Left lobe of liver (tissue), 2 donors: Measurements from ENCODE around the gene BHLHA15. TPM values are rescaled to one million over a fixed set of nuclear protein-coding genes. Genes with fewer than 3 reads are reported as not detected.
A peak's percentile ranks its signal among the peaks of the same experiment; 100 is the strongest.

ENCODE experiments used
- ATAC-seq: fragments of 200-7000 bp; cut with Tn5 transposase; one replicate; pipeline ENCODE4 v1.9.1; 2020; ENCODE audit warnings: mild to moderate bottlenecking, moderate library complexity
- DNase-seq: peaks from one replicate; pipeline ENCODE4 v3.0.0-alpha.2; 2020; ENCODE audit warnings: low spot score
- total RNA-seq: library from RNA; stranded (reverse); gene quantifications from one replicate; pipeline ENCODE4 v1.2.1, GENCODE V29; 2021
- donor health status: DM: no; HTN: no; CAD: no; lungs with moderate emphysema.
- donor health status: DM: no; HTN: yes; CAD: no.

BHLHA15 gene
- total RNA-seq, 1 donor from 2014 or later = 2.6 TPM

DNA sequence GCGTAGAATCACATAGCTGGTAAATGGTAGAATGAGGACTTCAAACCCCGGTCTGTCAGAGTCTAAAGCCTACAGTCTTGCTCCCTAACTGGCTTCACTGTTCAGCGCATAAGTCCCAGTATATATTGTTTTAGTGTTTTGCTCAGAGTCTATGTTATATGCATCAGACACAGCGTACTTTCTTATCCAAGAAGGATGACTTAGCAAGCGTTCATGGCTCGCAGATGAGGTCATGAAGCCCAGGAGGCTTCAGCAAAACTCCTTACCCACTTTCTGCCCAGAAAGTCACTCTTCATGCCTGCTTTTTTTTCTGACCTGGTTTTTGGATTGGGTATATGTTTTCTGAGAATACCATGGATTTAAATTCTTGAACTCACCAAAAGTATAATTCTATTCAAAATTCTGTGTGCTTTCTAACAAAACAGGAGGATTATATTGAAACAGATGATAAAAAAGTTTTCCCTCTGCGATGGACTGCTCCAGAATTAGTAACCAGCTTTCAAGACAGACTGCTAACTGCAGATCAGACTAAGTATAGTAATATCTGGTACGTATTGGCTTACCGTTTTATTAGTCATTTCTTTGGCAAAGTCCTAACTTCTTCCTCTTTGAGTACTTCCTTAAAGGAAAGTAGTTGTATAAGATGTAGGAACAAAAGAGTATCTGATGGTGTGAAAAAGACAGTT lies 24.6 kb upstream of the BHLHA15 start:
- ATAC-seq (no peak), DNase-seq (no peak)

DNA sequence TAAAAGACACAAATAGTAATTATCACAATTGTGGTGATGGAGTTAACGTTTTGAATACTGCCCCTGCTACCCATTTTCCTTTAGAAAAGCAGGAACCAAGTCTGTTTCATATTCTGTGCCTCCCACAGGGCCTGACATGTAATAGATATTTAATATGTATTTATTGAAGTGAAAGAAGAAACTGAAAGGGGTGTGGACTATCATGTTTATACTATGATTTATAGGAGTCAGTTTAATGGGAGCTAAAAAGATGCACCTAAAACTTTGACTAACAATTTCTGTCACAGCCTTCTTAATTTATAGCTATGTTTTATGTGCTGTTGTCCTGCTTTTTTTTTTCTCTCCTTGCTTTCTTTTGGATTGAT lies 24.1 kb upstream of the BHLHA15 start:
- DNase-seq (no peak), ATAC-seq (no peak)

DNA sequence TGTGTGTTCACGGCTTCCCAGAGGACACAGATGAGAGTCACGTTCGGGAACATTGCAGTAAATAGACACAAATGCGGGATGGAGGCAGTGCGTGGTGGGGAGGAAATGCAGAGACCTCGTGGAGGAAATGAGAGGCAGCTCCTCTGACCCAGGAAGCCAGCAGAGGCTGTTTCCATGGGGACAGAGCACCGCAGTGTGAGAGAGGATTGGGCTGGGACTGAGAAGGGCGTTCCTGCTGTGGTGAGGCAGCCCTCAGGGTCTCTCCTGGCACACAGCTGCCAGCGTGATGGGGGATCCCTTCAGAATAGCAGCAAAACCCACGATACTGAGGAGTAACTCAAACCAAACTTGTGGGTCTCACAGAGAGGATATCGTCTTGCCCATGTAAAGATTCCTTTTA lies 21.7 kb upstream of the BHLHA15 start:
- DNase-seq (no peak), ATAC-seq (no peak)

DNA sequence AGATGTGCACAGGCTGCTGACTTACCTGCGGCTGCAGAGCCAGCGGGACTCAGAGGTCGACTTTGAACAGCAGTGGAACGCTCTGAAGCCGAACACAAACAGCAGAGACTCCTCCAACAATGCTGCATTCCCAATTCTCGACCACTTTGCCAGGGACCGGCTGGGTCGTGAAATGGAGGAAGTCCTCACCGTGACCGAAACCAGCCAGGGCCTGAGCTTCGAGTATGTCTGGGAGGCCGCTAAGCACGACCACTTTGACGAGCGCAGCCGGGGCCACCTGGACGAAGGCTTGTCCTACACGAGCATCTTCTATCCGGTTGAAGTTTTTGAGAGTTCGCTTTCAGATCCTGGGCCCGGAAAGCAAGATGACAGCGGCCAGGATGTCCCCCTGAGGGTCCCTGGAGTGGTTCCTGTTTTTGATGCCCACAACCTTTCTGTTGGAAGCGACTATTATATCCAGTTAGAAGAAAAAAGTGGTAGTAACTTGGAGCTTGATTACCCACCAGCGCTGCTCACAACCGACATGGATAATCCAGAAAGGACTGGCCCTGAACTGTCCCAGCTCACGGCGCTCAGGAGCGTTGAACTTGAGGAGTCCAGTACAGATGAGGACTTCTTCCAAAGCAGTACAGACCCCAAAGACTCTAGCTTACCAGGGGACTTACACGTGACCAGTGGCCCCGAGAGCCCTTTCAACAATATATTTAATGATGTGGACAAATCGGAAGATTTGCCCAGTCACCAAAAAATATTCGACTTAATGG lies 19.4 kb upstream of the BHLHA15 start:
- no peak for DNase-seq
- ATAC-seq = no peak

DNA sequence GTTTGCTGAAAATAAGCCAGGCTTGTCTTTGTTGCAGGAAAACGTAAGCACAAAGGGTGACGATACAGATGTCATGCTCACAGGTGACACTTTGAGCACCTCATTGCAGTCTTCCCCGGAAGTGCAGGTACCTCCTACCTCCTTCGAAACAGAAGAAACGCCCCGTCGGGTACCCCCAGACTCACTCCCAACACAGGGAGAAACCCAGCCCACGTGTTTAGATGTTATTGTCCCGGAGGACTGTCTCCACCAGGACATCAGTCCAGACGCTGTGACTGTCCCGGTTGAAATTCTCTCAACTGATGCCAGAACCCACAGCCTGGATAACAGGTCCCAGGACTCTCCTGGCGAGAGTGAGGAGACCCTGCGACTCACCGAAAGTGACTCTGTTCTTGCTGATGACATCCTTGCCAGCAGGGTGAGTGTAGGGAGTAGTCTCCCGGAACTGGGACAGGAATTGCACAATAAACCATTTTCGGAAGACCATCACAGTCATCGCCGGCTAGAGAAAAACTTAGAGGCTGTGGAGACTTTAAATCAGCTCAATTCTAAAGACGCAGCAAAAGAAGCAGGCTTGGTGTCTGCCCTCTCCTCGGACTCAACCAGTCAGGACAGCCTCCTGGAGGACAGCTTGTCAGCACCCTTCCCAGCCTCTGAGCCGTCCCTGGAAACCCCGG lies 18.3 kb upstream of the BHLHA15 start:
- no peak for DNase-seq

DNA sequence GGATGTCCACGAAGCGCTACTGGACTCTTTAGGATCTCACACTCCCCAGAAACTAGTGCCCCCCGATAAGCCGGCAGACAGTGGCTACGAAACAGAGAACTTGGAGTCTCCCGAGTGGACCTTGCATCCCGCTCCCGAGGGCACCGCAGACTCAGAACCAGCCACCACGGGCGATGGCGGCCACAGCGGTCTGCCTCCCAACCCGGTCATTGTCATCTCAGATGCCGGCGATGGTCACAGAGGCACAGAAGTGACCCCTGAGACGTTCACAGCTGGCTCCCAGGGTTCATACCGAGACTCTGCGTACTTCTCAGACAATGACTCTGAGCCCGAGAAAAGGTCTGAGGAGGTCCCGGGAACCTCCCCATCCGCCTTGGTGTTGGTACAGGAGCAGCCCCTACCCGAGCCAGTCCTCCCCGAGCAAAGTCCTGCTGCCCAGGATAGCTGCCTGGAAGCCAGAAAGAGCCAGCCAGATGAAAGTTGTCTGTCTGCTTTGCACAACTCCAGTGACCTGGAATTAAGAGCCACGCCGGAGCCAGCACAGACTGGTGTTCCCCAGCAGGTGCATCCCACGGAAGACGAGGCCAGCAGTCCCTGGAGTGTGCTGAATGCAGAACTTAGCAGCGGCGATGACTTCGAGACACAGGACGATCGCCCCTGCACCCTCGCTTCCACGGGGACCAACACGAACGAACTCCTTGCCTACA lies 17.6 kb upstream of the BHLHA15 start:
- ATAC-seq = peak; percentile 21
- no peak for DNase-seq

More for the DNA sequence above, 18.3 kb upstream of the BHLHA15 start:
- ATAC-seq = no peak

DNA sequence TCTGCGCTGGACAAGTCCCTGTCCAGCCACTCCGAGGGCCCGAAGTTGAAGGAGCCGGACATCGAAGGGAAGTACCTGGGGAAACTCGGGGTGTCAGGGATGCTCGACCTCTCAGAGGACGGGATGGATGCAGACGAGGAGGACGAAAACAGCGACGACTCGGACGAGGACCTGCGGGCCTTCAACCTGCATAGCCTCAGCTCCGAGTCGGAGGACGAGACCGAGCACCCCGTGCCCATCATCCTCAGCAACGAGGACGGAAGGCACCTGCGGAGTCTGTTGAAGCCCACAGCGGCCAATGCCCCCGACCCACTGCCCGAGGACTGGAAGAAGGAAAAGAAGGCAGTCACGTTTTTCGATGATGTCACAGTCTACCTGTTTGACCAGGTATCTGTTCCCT lies 17.1 kb upstream of the BHLHA15 start:
- no peak for ATAC-seq

DNA sequence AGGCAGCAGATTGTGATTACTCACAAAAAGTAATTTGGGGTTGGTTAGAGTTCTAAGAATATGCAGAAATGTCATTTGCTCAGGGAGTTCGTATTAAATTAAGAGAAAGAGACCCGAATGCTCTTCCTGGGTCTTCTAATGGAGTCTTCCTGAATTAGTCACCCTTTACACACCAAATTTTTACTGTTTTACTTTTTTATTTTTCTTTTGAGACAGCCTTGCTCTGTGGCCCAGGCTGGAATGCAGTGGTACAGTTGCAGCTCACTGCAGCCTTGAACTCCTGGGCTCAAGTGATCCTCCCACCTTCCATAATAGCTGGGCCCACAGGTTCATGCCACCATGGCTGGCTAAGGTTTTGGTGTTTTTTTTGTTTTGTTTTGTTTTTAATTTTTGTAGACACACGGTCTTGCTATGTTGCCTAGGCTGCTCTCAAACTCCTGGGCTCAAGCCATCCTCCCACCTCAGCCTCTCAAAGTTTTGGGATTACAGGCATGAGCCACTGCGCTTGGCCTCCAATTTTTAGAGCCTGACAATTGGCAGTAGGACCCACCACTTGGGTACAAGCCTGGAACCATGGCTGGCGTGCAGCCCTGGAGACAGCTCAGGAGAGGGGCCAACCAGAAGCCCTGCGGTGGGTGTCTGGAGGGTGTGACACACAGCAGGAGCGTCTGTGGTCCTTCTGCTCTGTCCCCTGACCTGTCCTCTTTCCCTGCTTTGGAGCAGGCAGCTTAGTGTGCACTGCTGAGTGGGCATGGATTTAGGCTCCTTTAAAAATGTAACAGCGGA lies 16.4 kb upstream of the BHLHA15 start:
- DNase-seq = no peak
- no peak for ATAC-seq

More for the DNA sequence above, 17.1 kb upstream of the BHLHA15 start:
- no peak for DNase-seq

DNA sequence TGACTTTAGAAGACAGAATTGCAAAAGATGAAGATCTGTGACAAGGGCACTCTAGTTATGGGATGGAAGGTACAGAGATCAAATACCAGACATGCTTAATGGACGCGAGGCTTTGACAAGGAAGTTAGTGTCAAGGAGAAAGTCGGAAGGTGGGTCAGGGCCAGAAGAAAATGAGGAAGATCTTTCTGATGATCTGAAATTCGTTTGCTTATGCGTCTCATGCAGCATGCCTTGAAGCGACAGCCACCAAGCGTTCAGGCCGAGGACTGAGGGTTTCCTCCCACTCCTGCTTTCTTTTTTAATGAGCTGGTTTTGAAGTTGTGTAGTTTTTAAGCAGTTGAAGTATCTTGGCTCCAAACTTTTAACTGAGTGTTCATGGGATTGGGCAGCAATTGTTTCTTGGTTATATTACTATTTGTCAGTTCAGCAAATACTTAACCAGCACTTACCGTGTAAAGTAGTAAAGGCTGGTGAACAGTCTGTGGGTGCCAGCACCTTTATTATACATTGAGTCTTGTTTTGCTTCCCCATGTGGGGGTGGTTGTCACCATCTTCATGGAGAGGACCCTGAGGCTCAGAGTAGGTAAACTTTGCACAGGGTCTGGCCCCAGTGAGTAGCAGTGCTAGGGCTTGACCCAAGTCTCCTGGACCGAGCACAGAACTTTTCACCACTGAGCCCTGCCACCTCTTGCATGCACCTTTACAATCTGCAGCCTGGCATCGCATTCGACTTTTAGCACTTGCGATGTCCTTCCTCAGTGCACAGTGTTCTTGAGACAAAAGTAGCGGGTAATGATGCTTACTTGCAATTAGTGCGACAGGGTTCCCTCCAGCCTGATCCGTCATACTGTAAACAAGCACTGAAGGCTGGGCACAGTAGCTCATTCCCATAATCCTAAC lies 14.3 kb upstream of the BHLHA15 start:
- ATAC-seq = no peak
- no peak for DNase-seq

DNA sequence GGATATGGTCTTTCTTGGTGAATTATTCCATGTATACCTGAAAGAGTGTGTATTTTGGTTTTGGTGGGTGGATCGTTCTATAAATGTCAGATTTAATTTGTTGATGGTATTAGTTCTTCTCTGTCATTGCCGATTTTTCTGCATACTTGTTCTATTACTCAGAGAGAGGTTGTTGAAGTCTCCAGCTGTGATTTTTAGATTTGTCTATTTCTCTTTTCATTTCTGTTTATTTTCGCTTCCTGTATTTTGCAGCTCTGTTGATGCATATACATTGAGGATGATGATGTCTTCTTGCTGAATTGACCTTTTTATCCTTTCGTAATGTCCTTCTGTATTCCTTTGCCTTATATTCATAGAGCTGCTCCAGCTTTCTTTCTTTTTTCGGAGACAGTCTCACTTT lies 12.1 kb upstream of the BHLHA15 start:
- no peak for ATAC-seq
- DNase-seq = no peak

DNA sequence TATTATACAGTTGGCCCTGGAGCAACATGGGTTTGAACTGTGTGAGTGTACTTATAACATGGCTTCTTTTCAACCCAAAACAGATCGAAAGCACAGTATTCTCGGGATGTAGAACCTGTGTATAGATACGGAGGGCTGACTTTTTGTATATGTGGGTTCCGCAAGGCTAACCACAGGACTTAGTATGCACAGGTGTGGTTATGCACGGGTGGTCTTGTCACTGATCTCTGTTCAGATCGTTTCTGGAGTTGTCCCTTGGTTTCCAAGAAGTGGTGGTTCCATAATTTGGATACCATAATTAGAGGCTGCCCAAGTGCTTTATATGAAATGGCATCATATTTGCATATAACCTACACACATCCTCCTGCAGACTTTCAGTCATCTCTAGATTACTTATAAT lies 10.9 kb upstream of the BHLHA15 start:
- ATAC-seq = no peak

DNA sequence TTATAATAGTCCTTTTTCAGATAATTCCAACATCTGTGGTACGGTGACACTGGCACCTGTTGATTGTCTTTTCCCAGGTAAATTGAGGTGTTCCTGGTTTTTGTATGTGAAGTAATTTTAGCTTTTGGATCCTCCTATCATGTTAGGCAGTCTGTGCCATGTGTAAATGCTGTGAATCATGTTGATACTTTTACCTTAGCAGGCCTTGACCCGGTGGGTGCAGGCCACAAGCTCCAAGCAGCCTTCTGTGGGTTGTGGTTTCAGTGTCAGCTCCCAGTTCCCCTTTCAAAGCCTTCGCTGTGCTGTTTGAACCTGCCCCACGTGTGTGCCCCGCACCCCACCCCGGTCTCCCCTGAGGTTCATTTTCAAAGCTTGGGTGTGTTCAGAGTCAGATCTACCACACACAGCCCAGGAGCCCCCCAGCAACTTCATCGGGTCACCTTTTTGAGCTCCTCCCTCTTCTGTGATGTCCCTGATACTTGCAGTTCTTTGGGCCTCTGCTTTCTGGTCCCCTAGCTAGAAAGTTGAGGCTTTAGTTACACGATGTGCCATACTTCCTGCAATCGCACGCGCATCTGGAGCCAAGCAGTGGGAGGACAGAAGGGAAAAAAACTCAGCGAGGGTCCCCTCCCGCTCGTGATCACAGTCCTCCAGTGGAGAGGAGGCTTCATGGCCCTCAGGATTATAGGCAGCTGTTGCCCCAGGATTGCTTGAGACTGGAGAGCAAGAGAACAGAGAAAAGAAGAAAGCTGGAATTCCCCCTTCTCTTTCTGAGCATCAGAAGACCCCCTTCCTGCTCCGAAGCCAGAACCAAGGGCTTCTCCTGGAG lies 8.7 kb upstream of the BHLHA15 start:
- no peak for ATAC-seq
- DNase-seq = no peak

More for the DNA sequence above, 10.9 kb upstream of the BHLHA15 start:
- DNase-seq = no peak

DNA sequence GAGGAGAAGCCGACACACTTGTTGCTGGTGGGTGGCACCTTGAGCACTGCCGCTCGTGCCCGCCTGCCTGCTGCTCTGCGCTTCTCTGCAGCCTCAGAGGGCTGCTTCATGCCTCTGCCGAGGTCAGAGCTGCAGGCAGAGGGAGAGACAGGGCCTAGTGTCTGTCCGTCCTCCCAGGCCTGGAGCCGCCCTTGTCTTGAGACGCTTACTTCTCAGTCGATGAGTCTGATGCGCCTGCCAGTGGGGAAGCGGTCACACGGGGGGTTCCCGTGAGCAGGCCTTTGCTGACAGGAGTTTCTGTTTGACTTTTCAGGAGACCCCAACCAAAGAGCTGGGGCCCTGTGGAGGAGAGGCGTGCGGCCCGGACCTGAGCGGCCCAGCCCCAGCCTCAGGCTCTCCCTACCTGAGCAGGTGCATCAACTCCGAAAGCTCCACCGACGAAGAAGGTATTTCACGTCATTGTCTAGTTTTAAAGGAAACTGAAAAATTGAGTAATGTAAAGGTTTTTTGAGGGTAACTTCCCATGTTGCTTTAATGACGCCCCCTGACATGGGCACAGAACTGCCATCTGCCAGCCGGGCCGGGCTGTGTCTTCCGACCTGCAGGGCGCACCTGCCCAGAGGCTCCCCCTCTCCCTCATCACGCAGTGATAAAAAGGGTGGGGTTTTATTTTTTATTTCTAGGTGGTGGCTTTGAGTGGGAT lies 7.8 kb upstream of the BHLHA15 start:
- no peak for ATAC-seq
- no peak for DNase-seq

DNA sequence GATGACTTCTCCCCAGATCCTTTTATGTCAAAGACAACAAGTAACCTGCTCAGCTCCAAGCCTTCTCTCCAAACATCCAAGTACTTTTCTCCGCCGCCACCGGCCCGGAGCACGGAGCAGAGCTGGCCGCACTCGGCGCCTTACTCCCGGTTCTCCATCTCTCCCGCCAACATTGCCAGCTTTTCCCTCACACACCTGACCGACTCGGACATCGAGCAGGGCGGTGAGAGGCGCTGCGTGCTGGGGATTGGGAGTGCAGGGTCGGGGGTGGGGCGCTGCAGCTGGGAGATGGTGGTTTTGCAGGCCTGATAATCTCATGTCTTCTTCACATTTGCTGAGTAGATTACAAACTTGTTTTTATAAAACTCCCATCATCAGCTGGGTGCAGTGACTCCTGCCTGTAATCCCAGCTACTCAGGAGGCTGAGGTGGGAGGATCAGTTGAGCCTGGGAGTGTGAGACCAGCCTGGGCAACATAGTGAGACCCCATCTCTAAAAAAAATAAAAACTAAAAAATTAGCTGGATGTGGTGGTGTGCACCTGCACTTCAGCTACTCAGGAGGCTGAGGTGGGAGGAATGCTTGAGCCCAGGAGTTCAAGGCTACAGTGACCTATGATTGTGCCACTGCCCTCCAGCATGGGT lies 7.2 kb upstream of the BHLHA15 start:
- DNase-seq (no peak), ATAC-seq (no peak)

DNA sequence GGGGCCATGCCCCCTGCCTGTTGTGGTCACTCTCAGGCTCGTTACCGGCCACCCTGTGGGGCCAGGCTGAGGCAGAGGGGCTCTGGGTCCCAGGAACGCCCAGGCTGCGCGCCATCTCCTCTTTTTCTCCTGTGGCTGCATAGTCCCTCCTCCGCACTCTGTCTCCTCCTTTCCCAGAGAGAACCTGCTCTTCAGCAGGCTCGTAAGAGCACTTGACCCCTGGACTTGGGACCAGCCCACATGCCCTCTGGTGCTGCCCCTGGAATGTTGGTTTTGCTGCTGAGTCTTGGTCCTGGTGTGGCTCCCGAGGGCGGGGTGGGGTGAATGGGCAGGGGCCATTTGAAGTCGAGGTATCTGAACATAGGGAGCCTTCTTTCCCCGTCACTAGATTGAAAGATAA lies 6.6 kb upstream of the BHLHA15 start:
- ATAC-seq (no peak), DNase-seq (no peak)

DNA sequence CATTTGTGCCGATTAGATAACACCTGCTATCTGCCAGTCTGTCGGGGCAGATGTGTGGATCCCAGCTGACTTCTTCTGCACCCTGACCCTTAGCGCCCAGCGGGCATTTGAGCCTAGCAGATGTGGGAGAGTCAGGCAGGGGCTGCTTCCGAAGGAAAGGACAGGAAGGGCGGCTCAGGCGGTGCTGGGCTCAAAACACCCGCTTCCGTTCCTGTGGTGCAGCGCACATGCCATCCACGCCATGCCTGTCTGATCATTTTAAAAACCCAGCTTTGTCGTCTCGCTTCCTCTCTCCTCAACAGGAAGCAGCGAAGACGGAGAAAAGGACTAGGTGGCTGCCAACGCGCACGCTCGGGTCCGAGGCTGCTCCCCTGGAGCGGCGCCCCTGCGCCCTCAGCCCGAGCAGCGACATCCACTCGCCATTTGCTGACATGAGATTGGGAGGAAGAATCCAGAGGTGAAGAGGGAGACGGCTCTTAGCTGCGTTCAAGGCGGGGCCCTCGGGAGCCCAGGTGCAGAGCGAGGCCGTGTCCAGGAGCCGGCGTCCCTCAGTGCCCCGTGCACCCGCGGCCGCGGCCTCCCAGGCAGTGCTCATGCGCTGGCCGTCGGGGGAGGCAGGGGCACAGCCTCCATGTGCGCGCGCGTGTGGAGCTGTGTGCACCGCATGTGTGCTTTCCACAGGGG lies 5.9 kb upstream of the BHLHA15 start:
- no peak for DNase-seq

More for the DNA sequence above, 5.9 kb upstream of the BHLHA15 start:
- ATAC-seq = no peak
